GM18519 (cell line): Measurements from ENCODE around the gene ELP4.

Experiments
- ATAC-seq: cut with Tn5 transposase; IDR thresholded peaks from one replicate; pipeline ENCODE4 v1.9.1; 2021; ENCODE audit warnings: mild to moderate bottlenecking, moderate library complexity; ENCODE audit not compliant: unreplicated experiment, low FRiP score

ELP4 gene

GRCh38 chr11:31767685-31768084 is 258.1 kb downstream of the ELP4 start:
- no peak for ATAC-seq

GRCh38 chr11:31768749-31769640 is 259.4 kb downstream of the ELP4 start:
- ATAC-seq, result no peak

GRCh38 chr11:31770011-31770700 is 260.6 kb downstream of the ELP4 start:
- ATAC-seq, result no peak

- ATAC-seq, result no peak
Observed at GRCh38 chr11:31772412-31772811, 262.8 kb downstream of the ELP4 start.

- ATAC-seq, result no peak
Observed at GRCh38 chr11:31779374-31779791, 269.8 kb downstream of the ELP4 start.

GRCh38 chr11:31780078-31780477 is 270.5 kb downstream of the ELP4 start:
- no peak for ATAC-seq

GRCh38 chr11:31780480-31780971 is 271.0 kb downstream of the ELP4 start:
- no peak for ATAC-seq

- no peak for ATAC-seq
Observed at GRCh38 chr11:31782257-31782656, 272.7 kb downstream of the ELP4 start.

GRCh38 chr11:31783252-31783651 is 273.7 kb downstream of the ELP4 start:
- ATAC-seq, result no peak

- no peak for ATAC-seq
Observed at GRCh38 chr11:31784611-31785010, 275.0 kb downstream of the ELP4 start.

- ATAC-seq, result no peak
Observed at GRCh38 chr11:31786996-31787685, 277.6 kb downstream of the ELP4 start.

- no peak for ATAC-seq
Observed at GRCh38 chr11:31788085-31788484, 278.5 kb downstream of the ELP4 start.

- ATAC-seq, result no peak
Observed at GRCh38 chr11:31790649-31791048, 281.1 kb downstream of the ELP4 start.

- no peak for ATAC-seq
Observed at GRCh38 chr11:31792036-31792435, 282.5 kb downstream of the ELP4 start.

- ATAC-seq, result no peak
Observed at GRCh38 chr11:31792456-31792855, 282.9 kb downstream of the ELP4 start.

GRCh38 chr11:31793264-31793663 is 283.7 kb downstream of the ELP4 start:
- ATAC-seq, result no peak

- ATAC-seq, result no peak
Observed at GRCh38 chr11:31794548-31794947, 285.0 kb downstream of the ELP4 start.

- no peak for ATAC-seq
Observed at GRCh38 chr11:31795706-31796498, 286.3 kb downstream of the ELP4 start.

GRCh38 chr11:31796499-31797189 is 287.1 kb downstream of the ELP4 start:
- ATAC-seq, result no peak
